ENCODE results near the gene TEF. TPM values are rescaled to one million over a fixed set of nuclear protein-coding genes. Genes with fewer than 3 reads are reported as not detected.

The TEF gene
- 10 to 100 TPM; 15.1 to 18.1 (median 17.2) TPM for polyA plus RNA-seq (ENCODE audit: insufficient read length in 3 of 3)
- long read RNA-seq, donor 1, full-length matches to known transcripts = 2 of 2 reads
- long read RNA-seq, donor 1, partial matches to known transcripts = 0 of 2 reads
- long read RNA-seq, donor 1, other reads (novel, unspliced or antisense) = 0 of 2 reads
- long read RNA-seq, donor 2, full-length matches to known transcripts = 1 of 1 reads
- long read RNA-seq, donor 2, partial matches to known transcripts = 0 of 1 reads
- long read RNA-seq, donor 2, other reads (novel, unspliced or antisense) = 0 of 1 reads
- long read RNA-seq, donor 3, full-length matches to known transcripts = 6 of 6 reads
- long read RNA-seq, donor 3, partial matches to known transcripts = 0 of 6 reads
- long read RNA-seq, donor 3, other reads (novel, unspliced or antisense) = 0 of 6 reads
- long read RNA-seq, donor 4, partial matches to known transcripts = 7 of 7 reads
- long read RNA-seq, donor 4, other reads (novel, unspliced or antisense) = 0 of 7 reads
- long read RNA-seq, donor 5, full-length matches to known transcripts = 10 of 10 reads
- long read RNA-seq, donor 5, partial matches to known transcripts = 0 of 10 reads
- long read RNA-seq, donor 5, other reads (novel, unspliced or antisense) = 0 of 10 reads
- long read RNA-seq, donor 6, full-length matches to known transcripts = 5 of 5 reads
- long read RNA-seq, donor 6, partial matches to known transcripts = 0 of 5 reads
- long read RNA-seq, donor 6, other reads (novel, unspliced or antisense) = 0 of 5 reads
- long read RNA-seq, donor 7, full-length matches to known transcripts = 4 of 71 reads
- long read RNA-seq, donor 7, partial matches to known transcripts = 57 of 71 reads
- long read RNA-seq, donor 7, other reads (novel, unspliced or antisense) = 10 of 71 reads
- long read RNA-seq, donor 8, full-length matches to known transcripts = 8 of 15 reads
- long read RNA-seq, donor 8, partial matches to known transcripts = 7 of 15 reads
- long read RNA-seq, donor 8, other reads (novel, unspliced or antisense) = 0 of 15 reads
- long read RNA-seq, donor 9, full-length matches to known transcripts = 8 of 8 reads
- long read RNA-seq, donor 9, partial matches to known transcripts = 0 of 8 reads
- long read RNA-seq, donor 9, other reads (novel, unspliced or antisense) = 0 of 8 reads
- long read RNA-seq, donor 10, full-length matches to known transcripts = 5 of 5 reads
- long read RNA-seq, donor 10, partial matches to known transcripts = 0 of 5 reads
- long read RNA-seq, donor 10, other reads (novel, unspliced or antisense) = 0 of 5 reads
- long read RNA-seq, donor 11, full-length matches to known transcripts = 6 of 6 reads
- long read RNA-seq, donor 11, partial matches to known transcripts = 0 of 6 reads
- long read RNA-seq, donor 11, other reads (novel, unspliced or antisense) = 0 of 6 reads
- long read RNA-seq, donor 12 = 0 reads
- long read RNA-seq, donor 13, full-length matches to known transcripts = 3 of 10 reads
- long read RNA-seq, donor 13, partial matches to known transcripts = 7 of 10 reads
- long read RNA-seq, donor 13, other reads (novel, unspliced or antisense) = 0 of 10 reads
- long read RNA-seq, donor 14, full-length matches to known transcripts = 3 of 10 reads
- long read RNA-seq, donor 14, partial matches to known transcripts = 7 of 10 reads
- long read RNA-seq, donor 14, other reads (novel, unspliced or antisense) = 0 of 10 reads
- long read RNA-seq, donor 15, full-length matches to known transcripts = 1 of 1 reads
- long read RNA-seq, donor 15, partial matches to known transcripts = 0 of 1 reads
- long read RNA-seq, donor 15, other reads (novel, unspliced or antisense) = 0 of 1 reads
- long read RNA-seq, donor 16, full-length matches to known transcripts = 16 of 16 reads
- long read RNA-seq, donor 16, partial matches to known transcripts = 0 of 16 reads
- long read RNA-seq, donor 16, other reads (novel, unspliced or antisense) = 0 of 16 reads

GRCh38 chr22:41381329-41382097 lies at the start of gene TEF:
TSS of gene TEF (plus strand) at chr22:41381942. CDS start at chr22:41382045, 103 bp downstream.
- DNase-seq (ENCODE audit: extremely low read depth in 1 of 11, low read depth in 9 of 11, low spot score in 4 of 11) = peak; percentile 92 to 98 (median 98)

DNA sequence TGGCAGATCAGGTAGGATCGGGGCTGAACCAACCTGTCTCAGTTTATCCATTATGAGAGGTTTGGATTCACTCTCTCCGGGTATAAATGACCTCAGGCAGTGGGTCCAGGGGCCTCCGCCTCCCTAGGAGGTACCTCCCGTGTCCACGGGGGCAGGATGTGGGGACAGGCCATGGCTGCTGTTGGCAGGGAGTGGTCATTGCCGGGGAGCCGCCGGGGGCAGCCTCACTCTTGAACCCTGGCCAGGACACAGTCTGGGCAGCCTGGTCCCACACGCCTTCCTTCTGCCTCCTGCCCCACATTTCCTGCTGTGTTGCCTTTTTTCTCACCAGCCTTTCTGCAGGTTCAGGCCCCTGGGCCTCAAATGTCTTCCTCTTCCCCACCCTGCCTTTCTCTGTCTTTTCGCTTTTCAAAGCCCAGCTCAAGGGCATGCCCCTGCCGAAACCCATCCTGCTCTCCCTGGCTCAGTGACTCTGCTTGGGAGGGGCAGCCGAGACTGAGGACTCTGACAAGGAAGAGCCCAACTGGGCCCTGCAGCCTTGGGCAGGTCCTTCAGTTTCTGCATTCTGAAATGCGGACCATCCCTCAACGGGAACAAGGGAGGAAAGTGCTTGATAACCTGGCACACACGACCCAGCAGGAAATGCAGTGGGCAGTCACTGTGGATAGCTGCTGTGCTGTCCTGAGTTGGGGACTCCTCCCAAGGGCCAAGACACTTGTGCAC lies 49.4 kb upstream of the TEF start:
- DNase-seq (ENCODE audit: extremely low read depth in 1 of 11, low read depth in 9 of 11, low spot score in 4 of 11) = peak in 1 of 11 donors; percentile 3

- no peak for DNase-seq (ENCODE audit: extremely low read depth in 1 of 11, low read depth in 9 of 11, low spot score in 4 of 11)
Observed at GRCh38 chr22:41333806-41334205, 47.9 kb upstream of the TEF start.

- DNase-seq (ENCODE audit: extremely low read depth in 1 of 11, low read depth in 9 of 11, low spot score in 4 of 11) = no peak
Observed at GRCh38 chr22:41334215-41334614, 47.5 kb upstream of the TEF start.

DNA sequence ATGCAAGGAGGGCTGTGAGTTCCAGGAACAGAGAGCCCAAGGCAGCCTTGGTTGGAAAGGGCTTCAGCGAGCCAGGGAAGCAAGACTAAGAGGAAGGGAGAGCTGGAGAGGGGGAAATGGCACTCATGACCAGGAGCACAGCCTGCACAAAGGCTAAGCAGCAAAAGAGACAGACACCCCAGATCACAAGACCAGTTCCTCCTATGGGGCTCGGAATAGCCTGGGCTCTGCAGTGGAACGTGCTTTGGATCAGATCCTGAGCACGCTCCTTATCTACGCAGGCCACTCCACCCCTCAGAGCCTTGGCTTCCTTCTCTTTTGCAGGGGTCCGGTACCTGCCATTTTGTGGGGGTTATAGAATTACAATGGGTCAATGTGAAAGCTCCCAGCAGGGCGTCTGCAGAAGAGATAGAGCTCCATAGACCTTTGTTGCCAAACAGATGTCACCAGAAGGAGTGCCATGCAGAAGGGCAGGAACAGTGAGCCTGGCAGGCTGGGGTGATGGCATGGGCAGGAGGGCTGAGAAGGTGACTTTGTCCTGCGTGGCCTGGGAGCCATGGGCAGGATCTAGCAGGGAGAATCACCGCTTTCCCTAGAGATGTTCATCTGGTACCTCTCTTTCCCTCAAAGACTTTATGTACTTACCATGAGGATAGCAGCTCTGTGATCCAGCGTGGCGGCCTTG lies 46.6 kb upstream of the TEF start:
- DNase-seq (ENCODE audit: extremely low read depth in 1 of 11, low read depth in 9 of 11, low spot score in 4 of 11) = no peak

DNA sequence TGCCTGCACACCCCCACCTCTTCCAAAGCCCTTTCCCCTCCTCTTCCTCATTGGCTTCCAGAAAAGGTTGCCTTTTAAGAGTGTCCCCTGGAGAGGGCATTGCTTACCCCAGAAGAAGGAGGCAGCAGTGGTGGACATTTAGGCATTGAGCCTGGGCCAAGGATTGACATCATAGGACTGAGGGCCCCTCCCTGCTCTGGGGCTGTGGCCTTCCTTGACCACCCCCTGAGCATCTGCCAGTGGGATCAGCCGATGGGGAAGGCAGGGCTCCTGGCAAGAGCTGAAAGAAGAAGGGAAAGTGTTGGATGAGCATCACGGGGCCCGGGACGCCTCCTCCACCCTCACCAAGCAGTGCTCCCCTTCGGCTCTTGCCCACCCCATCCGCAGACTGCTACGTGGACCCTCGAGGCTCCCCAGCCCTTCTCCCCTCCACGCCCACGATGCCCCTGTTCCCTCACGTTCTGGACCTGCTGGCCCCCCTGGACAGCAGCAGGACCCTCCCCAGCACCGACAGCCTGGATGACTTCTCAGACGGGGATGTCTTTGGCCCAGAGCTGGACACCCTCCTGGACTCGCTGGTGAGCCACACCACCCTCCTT lies 43.0 kb upstream of the TEF start:
- no peak for DNase-seq (ENCODE audit: extremely low read depth in 1 of 11, low read depth in 9 of 11, low spot score in 4 of 11)

- no peak for DNase-seq (ENCODE audit: extremely low read depth in 1 of 11, low read depth in 9 of 11, low spot score in 4 of 11)
Observed at GRCh38 chr22:41339823-41340222, 41.9 kb upstream of the TEF start.

GRCh38 chr22:41340357-41340756 lies 41.4 kb upstream of the TEF start:
- DNase-seq (ENCODE audit: extremely low read depth in 1 of 11, low read depth in 9 of 11, low spot score in 4 of 11) = no peak

DNA sequence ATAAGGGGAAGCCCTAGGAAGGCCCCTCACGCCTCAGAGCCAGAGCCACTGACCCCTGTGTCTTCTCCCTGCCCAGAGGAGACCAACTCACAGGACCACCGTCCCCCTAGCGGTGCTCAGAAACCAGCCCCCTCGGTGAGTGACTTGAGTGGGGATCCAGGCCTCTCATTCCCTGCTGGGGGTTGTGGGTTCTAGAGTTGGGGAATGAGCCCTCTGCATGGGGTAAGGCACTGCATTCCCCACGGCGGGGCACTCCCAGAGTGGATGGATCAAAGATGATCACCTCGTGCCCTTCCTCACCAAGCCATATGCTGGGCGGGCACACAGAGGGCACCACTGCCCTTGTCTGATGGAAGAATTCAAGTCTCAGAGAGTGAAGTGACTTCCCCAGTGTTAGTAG lies 40.7 kb upstream of the TEF start:
- DNase-seq (ENCODE audit: extremely low read depth in 1 of 11, low read depth in 9 of 11, low spot score in 4 of 11) = no peak

- no peak for DNase-seq (ENCODE audit: extremely low read depth in 1 of 11, low read depth in 9 of 11, low spot score in 4 of 11)
Observed at GRCh38 chr22:41341990-41342389, 39.8 kb upstream of the TEF start.

- DNase-seq (ENCODE audit: extremely low read depth in 1 of 11, low read depth in 9 of 11, low spot score in 4 of 11) = no peak
Observed at GRCh38 chr22:41343300-41343699, 38.4 kb upstream of the TEF start.

DNA sequence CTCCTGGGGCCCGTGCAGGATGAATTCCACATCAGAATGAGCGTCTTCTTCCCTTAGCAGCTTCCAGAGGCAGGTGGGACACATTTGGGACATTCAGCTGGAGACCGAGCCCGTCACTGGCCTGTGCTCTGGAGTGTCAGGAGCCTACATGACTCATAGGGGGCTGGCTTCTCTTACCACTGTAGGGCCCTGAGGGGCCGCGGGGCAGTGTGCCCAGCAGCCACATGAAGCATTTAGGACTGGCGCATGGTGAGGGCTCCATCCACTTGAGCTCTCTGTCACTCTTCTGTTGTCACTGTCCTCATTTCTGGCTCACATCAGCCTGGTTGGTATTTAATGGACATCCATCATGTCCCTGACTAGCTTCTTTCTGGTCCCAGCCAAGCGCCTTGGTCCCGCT lies 38.0 kb upstream of the TEF start:
- DNase-seq (ENCODE audit: extremely low read depth in 1 of 11, low read depth in 9 of 11, low spot score in 4 of 11) = no peak

- DNase-seq (ENCODE audit: extremely low read depth in 1 of 11, low read depth in 9 of 11, low spot score in 4 of 11) = no peak
Observed at GRCh38 chr22:41344189-41344788, 37.5 kb upstream of the TEF start.

GRCh38 chr22:41345807-41346335 lies 35.9 kb upstream of the TEF start:
- DNase-seq (ENCODE audit: extremely low read depth in 1 of 11, low read depth in 9 of 11, low spot score in 4 of 11) = no peak
